ENCODE data around the gene SUSD1. TPM values are rescaled to one million over a fixed set of nuclear protein-coding genes. Genes with fewer than 3 reads are reported as not detected.
"Not testable (repeated sequence)": the region's sequence is repeated elsewhere in the genome, so short reads cannot be mapped to it uniquely, and the experiment has no call there.

SUSD1 gene
- total RNA-seq, 2 donors from 2014 or later = 7.8 to 7.9 TPM

- TF ChIP-seq CTCF (IDR thresholded peaks at IDR 0.05) (no peak), POLR2A (IDR thresholded peaks at IDR 0.05) (no peak)
- Histone ChIP-seq H3K4me3 (no peak overlapping the region), H3K27me3 (no peaks in the 10 kb centered on the region), H3K9me3 (no peaks in the 10 kb centered on the region), H3K4me1 (no peaks in the 10 kb centered on the region), H3K36me3 (replicated peaks in 1 of 2; ENCODE audit: insufficient read depth in 1 of 2, low read depth in 2 of 2) (no peaks in the 10 kb centered on the region), H3K27ac (no peak overlapping the region)
- intact Hi-C loops (cut with DNase I) = no loop called here
- WGBS, 2 donors = 96 to 100% methylated on average over 2 of the region's 2 CpGs
- ATAC-seq (no peak), DNase-seq (no peak)
Measured at GRCh38 chr9:112140936-112141335, 34.2 kb downstream of the SUSD1 start.

- Histone ChIP-seq H3K27ac (no peak overlapping the region), H3K27me3 (no peaks in the 10 kb centered on the region), H3K36me3 (replicated peaks in 1 of 2; ENCODE audit: insufficient read depth in 1 of 2, low read depth in 2 of 2) (no peaks in the 10 kb centered on the region), H3K4me1 (no peaks in the 10 kb centered on the region), H3K9me3 (no peaks in the 10 kb centered on the region), H3K4me3 (no peak overlapping the region)
- no peak for ATAC-seq
- TF ChIP-seq CTCF (IDR thresholded peaks at IDR 0.05) (no peak), POLR2A (IDR thresholded peaks at IDR 0.05) (no peak)
- DNase-seq = no peak
- WGBS, 2 donors = 93 to 100% methylated on average over 3 of the region's 3 CpGs
- intact Hi-C loops (cut with DNase I) = no loop called here
Measured at GRCh38 chr9:112137066-112137465, 38.0 kb downstream of the SUSD1 start.

- Histone ChIP-seq H3K9me3 (no peaks in the 10 kb centered on the region), H3K36me3 (replicated peaks in 1 of 2; ENCODE audit: insufficient read depth in 1 of 2, low read depth in 2 of 2) (no peaks in the 10 kb centered on the region), H3K27ac (no peak overlapping the region), H3K4me1 (no peaks in the 10 kb centered on the region), H3K27me3 (no peaks in the 10 kb centered on the region), H3K4me3 (no peak overlapping the region)
- no peak for DNase-seq
- no peak for ATAC-seq
- intact Hi-C loops (cut with DNase I) = no loop called here
- WGBS, 2 donors = 52 to 66% methylated on average over 4 of the region's 4 CpGs
- TF ChIP-seq POLR2A (IDR thresholded peaks at IDR 0.05) (no peak), CTCF (IDR thresholded peaks at IDR 0.05) (no peak)
Measured at GRCh38 chr9:112135706-112136105, 39.4 kb downstream of the SUSD1 start.

- H3K27ac ChIP-seq; H3K27me3 ChIP-seq; ATAC-seq; DNase-seq; H3K9me3 ChIP-seq; H3K4me1 ChIP-seq; intact Hi-C loops (cut with DNase I); H3K36me3 ChIP-seq (replicated peaks in 1 of 2; ENCODE audit: insufficient read depth in 1 of 2, low read depth in 2 of 2); H3K4me3 ChIP-seq: not testable (repeated sequence)
- 93 to 95% methylated on average over 1 of the region's 1 CpG for WGBS, 2 donors
Measured at GRCh38 chr9:112133806-112134205, 41.3 kb downstream of the SUSD1 start.

GRCh38 chr9:112132356-112132755, 42.7 kb downstream of the SUSD1 start:
- H3K27me3 ChIP-seq = no peaks in the 10 kb centered on the region
- 88 to 93% methylated on average over 3 of the region's 3 CpGs for WGBS, 2 donors
- intact Hi-C loops (cut with DNase I) = no loop called here
- H3K4me1 ChIP-seq = no peaks in the 10 kb centered on the region
- H3K4me3 ChIP-seq = no peak overlapping the region
- DNase-seq = no peak
- no peak overlapping the region for H3K27ac ChIP-seq
- no peaks in the 10 kb centered on the region for H3K36me3 ChIP-seq (replicated peaks in 1 of 2; ENCODE audit: insufficient read depth in 1 of 2, low read depth in 2 of 2)
- TF ChIP-seq POLR2A (IDR thresholded peaks at IDR 0.05) = no peak
- TF ChIP-seq CTCF (IDR thresholded peaks at IDR 0.05) = no peak
- ATAC-seq = no peak
- H3K9me3 ChIP-seq = no peaks in the 10 kb centered on the region

All from body of pancreas (tissue), 4 donors.